Large intestine (tissue), 3 donors: ENCODE measurements around the gene ARAP1. TPM values are rescaled to one million over a fixed set of nuclear protein-coding genes. Genes with fewer than 3 reads are reported as not detected.

Source experiments
- DNase-seq, 2 donors: peaks; one replicate each; pipeline versions ENCODE4 v3.0.0 to v3.0.0-alpha.2; 2013
- H3K27ac ChIP-seq: one replicate; pipeline ENCODE4 v1.5.1; 2013; ENCODE audit warnings: low read length
- H3K27me3 ChIP-seq: 2 replicates; pipeline ENCODE4 v1.6.1; 2013; ENCODE audit warnings: low read length; ENCODE audit not compliant: control insufficient read depth, insufficient read depth
- H3K36me3 ChIP-seq: 2 replicates; pipeline ENCODE4 v1.6.1; 2013; ENCODE audit warnings: low read length; ENCODE audit not compliant: control insufficient read depth, insufficient read depth
- H3K4me1 ChIP-seq: one replicate; pipeline ENCODE4 v1.6.1; 2013; ENCODE audit warnings: low read length; ENCODE audit not compliant: control insufficient read depth, insufficient read depth
- H3K4me3 ChIP-seq: one replicate; pipeline ENCODE4 v1.5.1; 2013; ENCODE audit warnings: low read length
- H3K9me3 ChIP-seq: one replicate; pipeline ENCODE4 v1.6.1; 2013; ENCODE audit warnings: mild to moderate bottlenecking, low read depth, low read length, moderate library complexity; ENCODE audit not compliant: control insufficient read depth
- WGBS: methylation state at CpG from one replicate; pipeline ENCODE4 v1.1.5; 2013; ENCODE audit warnings: low lambda C conversion rate; ENCODE audit not compliant: insufficient coverage; 5-methylcytosine and 5-hydroxymethylcytosine counted together
- polyA plus RNA-seq: library from polyadenylated mRNA; unstranded; fragments of 120-200 nt; gene quantifications from one replicate; pipeline ENCODE4 v1.2.1, GENCODE V29; 2013

Gene ARAP1
- polyA plus RNA-seq, 1 donor, result 69.1 TPM

DNA sequence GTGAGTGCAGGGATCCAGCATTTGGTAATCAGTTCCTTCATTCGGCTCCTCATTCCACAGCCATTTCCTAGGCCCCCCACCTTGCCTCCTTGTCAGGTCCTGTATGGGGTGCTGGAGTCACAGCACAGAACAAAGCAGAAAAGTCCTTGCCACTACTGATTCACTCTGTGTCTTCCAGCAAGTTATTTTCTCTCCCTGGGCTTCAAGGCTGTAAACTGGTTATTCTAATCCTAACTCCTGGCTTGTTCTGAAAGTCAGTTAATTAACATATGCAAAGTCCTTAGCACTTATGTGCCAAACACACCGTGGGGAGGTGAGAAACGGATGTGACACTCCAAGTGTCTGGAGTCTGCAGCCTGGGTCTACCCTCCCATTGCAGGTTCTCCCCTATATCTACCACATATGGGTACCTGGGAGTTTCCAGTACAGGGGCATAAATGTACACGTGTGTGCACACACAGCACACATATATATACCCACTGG lies 47.4 kb downstream of the ARAP1 start:
- Histone ChIP-seq H3K4me1 (peaks cover 7% of the 10 kb centered on the region), H3K9me3 (no peaks in the 10 kb centered on the region), H3K36me3 (peaks cover 86% of the 10 kb centered on the region), H3K27ac (no peak overlapping the region), H3K27me3 (no peaks in the 10 kb centered on the region), H3K4me3 (no peak overlapping the region)
- WGBS, result 40% methylated on average over 1 of the region's 4 CpGs
- no peak for DNase-seq

DNA sequence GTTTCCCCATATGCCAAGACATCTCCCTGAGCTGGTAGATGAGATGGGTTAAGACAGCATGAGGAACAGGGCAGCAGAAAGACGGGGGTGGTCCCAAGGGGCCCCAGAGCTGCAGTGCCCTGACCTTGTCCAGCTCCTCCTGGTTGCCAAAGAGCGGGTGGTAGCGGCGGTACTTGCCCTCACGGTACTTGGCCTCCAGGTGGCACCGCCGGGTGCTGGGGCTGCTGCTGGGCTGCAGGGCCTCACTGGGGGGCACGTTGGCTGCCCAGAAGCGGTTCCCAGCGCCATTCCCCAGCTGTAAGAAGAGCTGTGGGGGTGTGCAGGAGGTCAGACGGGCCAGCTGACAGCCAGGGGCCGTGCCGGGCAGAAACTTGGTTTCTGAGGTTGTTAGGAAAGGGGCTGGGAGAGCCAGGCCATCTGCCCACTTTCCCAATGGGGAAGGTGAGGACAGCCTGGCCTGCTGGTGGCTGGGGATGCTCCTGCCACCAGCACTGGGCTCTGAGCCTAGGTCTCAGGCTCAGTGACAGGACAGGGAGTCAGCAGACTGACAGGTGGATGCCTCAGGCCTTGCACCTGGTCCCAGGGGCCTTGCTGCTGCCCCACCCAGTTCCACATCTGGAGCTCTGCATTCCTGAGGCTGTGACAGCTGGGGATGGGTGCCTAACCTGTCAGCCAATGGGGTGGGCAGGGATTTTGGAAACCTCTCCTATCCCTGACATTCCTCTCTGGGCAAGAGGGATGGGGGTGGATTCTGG lies 48.0 kb downstream of the ARAP1 start:
- no peaks in the 10 kb centered on the region for H3K9me3 ChIP-seq
- peaks cover 86% of the 10 kb centered on the region for H3K36me3 ChIP-seq
- H3K27ac ChIP-seq, result no peak overlapping the region
- peaks cover 7% of the 10 kb centered on the region for H3K4me1 ChIP-seq
- no peak overlapping the region for H3K4me3 ChIP-seq
- no peak for DNase-seq
- no peaks in the 10 kb centered on the region for H3K27me3 ChIP-seq
- no CpG with 5 or more reads among the region's 13 CpGs for WGBS

DNA sequence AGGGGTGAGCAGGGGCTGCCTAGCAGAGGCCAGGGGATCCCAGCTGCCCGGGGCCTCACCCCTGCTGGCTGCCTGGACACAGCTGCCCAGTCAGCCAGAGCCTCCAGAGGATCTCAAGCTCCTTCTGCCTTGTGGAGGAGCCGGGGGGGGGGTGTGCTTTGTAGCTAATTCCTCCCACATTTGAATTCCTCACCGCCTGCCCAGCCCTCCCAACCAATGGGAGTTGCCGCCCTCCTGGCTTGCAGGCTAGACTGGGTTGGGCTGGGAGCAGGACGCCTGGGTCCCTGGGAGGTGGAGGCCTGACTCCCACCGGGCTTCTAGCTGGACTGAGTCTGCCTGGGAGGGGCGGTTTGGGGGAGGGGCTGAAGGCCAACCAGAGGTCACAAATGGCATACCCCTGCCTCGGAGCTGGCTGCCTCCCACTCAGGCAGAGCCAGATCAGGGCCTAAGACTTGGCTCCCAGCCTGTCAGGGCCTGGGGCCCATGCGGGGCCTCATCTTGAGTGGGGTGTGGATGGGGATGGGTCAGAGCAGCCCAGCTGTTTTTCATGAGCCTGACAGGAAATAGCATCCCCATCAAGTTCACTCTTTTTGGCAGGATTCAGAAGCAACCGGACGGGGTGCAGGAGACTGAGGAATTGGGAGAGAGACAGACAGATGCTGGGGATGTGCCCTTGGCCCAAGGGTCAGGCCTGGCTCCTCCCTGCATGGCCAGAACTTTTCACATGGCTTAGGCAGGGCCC lies 48.8 kb downstream of the ARAP1 start:
- no peaks in the 10 kb centered on the region for H3K9me3 ChIP-seq
- DNase-seq, result peak in 1 of 2 donors; percentile 40
- H3K4me3 ChIP-seq, result no peak overlapping the region
- H3K4me1 ChIP-seq, result peaks cover 7% of the 10 kb centered on the region
- peak overlapping the region; percentile 21 for H3K27ac ChIP-seq
- WGBS, result no CpG with 5 or more reads among the region's 11 CpGs
- no peaks in the 10 kb centered on the region for H3K27me3 ChIP-seq
- H3K36me3 ChIP-seq, result peaks cover 90% of the 10 kb centered on the region

DNA sequence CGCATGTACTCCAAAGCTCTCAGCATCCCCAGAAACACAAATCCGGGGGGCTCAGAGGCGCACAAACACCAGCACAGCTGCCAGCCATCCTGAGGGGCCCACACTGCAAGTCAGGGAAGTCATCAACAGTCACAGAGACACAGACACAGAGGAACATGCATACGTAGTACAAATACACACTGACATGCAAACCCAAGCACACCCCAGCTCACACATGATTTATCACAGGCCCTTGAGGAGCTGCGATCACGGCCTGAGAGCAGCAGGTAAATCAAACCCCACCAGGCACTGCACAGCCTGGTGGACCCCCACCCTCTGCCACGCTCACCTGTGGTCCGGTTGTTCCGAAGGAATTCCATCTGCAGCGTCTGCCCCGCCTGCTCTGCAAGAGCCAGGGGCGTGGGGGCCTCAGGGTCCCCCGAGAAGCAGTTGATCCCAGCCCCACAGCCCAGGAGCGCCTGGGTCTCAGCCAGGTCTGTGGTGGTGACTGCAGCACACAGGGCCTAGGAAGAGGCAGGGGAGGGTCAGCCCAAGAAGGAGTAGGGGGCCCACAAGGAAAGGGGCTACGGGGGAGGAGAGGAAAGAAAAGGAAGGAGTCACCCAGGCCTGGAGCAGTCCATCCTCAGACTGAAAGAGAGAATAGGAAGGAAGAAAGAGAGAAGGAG lies 49.5 kb downstream of the ARAP1 start:
- Histone ChIP-seq H3K27ac (no peak overlapping the region), H3K36me3 (peaks cover 86% of the 10 kb centered on the region), H3K4me3 (no peak overlapping the region)

DNA sequence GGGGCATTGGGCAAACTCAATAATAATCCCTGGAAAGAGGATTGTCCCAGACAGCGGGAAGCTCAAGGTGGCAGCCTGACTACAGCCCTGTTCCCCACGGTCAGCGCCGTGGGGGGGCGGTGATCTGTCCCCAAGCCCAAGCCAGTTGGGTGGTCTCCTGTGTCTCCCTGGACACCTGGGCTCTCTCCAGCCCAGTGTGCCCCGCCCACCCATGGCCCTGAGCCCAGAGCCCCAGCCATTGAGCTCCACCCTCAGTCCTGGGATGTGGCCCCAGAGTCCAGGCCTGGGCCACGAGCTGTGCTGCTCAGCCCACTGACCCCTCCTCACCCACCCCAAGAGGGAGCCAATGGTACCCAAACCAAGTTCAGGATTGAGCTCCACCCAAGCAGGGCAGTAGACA lies 50.1 kb downstream of the ARAP1 start:
- peaks cover 86% of the 10 kb centered on the region for H3K36me3 ChIP-seq
- no peak overlapping the region for H3K4me3 ChIP-seq
- no peaks in the 10 kb centered on the region for H3K27me3 ChIP-seq
- H3K27ac ChIP-seq, result no peak overlapping the region
- no peak for DNase-seq
- no CpG with 5 or more reads among the region's 7 CpGs for WGBS
- no peaks in the 10 kb centered on the region for H3K9me3 ChIP-seq
- peaks cover 7% of the 10 kb centered on the region for H3K4me1 ChIP-seq

More for the DNA sequence above, 49.5 kb downstream of the ARAP1 start:
- WGBS, result 71% methylated on average over 1 of the region's 15 CpGs
- no peaks in the 10 kb centered on the region for H3K9me3 ChIP-seq
- no peaks in the 10 kb centered on the region for H3K27me3 ChIP-seq
- no peak for DNase-seq
- H3K4me1 ChIP-seq, result peaks cover 7% of the 10 kb centered on the region

GRCh38 chr11:72701466-72701865 lies 50.7 kb downstream of the ARAP1 start:
- H3K36me3 ChIP-seq, result peaks cover 86% of the 10 kb centered on the region
- no peak overlapping the region for H3K4me3 ChIP-seq
- no peaks in the 10 kb centered on the region for H3K9me3 ChIP-seq
- H3K27ac ChIP-seq, result no peak overlapping the region
- DNase-seq, result no peak
- no CpG with 5 or more reads among the region's 10 CpGs for WGBS
- H3K27me3 ChIP-seq, result no peaks in the 10 kb centered on the region
- peaks cover 7% of the 10 kb centered on the region for H3K4me1 ChIP-seq

GRCh38 chr11:72700146-72700545 lies 52.1 kb downstream of the ARAP1 start:
- peaks cover 7% of the 10 kb centered on the region for H3K4me1 ChIP-seq
- H3K36me3 ChIP-seq, result peaks cover 86% of the 10 kb centered on the region
- H3K9me3 ChIP-seq, result no peaks in the 10 kb centered on the region
- no peak for DNase-seq
- no peaks in the 10 kb centered on the region for H3K27me3 ChIP-seq
- H3K27ac ChIP-seq, result no peak overlapping the region
- no CpG with 5 or more reads among the region's 3 CpGs for WGBS
- H3K4me3 ChIP-seq, result no peak overlapping the region

DNA sequence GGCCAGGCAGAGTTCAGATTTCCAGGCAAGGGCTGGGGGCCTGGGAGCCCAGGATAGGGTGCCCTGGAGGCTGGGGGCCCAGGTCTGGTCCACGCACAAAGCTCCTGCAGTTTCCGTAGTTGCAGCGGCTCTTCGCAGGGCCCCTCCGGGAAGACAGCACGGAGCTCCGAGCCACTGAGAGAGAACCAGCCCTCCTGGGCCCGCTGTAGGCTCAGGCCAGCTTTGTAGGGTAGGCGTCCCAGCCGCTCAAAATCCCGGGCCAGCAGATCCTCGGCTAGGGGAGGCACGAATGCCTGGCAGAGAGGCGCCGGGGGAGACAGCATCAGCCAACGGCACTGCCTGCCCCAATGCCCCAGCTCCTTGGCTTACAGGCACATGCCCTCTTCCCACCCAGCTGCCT lies 54.4 kb downstream of the ARAP1 start:
- H3K36me3 ChIP-seq, result peaks cover 90% of the 10 kb centered on the region
- H3K4me3 ChIP-seq, result no peak overlapping the region
- no peaks in the 10 kb centered on the region for H3K27me3 ChIP-seq
- WGBS, result no CpG with 5 or more reads among the region's 16 CpGs
- no peaks in the 10 kb centered on the region for H3K4me1 ChIP-seq
- DNase-seq, result no peak
- H3K27ac ChIP-seq, result no peak overlapping the region
- no peaks in the 10 kb centered on the region for H3K9me3 ChIP-seq

- Histone ChIP-seq H3K27me3 (no peaks in the 10 kb centered on the region), H3K36me3 (peaks cover 92% of the 10 kb centered on the region), H3K4me1 (no peaks in the 10 kb centered on the region), H3K9me3 (no peaks in the 10 kb centered on the region), H3K4me3 (no peak overlapping the region), H3K27ac (no peak overlapping the region)
- WGBS, result no CpG with 5 or more reads among the region's 44 CpGs
- no peak for DNase-seq
Measured at GRCh38 chr11:72696866-72697700, 55.1 kb downstream of the ARAP1 start.

DNA sequence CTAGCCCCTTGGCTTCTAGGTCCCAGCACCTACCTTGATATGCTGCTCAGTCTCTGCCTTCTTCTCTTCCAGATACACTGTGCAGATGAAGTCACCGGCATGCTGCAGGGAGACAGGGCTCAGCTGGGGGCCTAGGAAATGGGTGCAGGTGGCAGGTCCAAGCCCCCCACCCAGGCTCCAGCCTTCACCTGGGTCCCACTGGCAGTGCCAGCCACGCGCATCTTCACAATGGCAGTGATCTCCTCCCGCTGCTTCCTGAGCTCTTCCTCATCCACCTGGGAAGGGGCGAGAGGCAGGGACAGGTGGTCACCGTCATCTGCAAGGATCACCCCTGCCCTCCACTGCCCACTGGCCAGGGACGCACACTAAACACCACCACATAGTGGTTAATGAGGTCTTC lies 56.9 kb downstream of the ARAP1 start:
- no peaks in the 10 kb centered on the region for H3K27me3 ChIP-seq
- no peaks in the 10 kb centered on the region for H3K4me1 ChIP-seq
- no peak for DNase-seq
- H3K9me3 ChIP-seq, result no peaks in the 10 kb centered on the region
- H3K27ac ChIP-seq, result no peak overlapping the region
- no CpG with 5 or more reads among the region's 7 CpGs for WGBS
- peaks cover 95% of the 10 kb centered on the region for H3K36me3 ChIP-seq
- H3K4me3 ChIP-seq, result no peak overlapping the region
